Nephron progenitor cell (in vitro differentiated cells): ENCODE measurements around the gene INTS1.

Experiments used
- DNase-seq: peaks from one replicate; pipeline ENCODE4 v3.0.0; 2021
- H3K27ac Mint-ChIP-seq: 2 replicates; pipeline ENCODE4 v1.8.0; 2021; ENCODE audit warnings: mild to moderate bottlenecking, moderate library complexity, mixed read lengths
- H3K27me3 Mint-ChIP-seq: 2 replicates; pipeline ENCODE4 v1.8.0; 2021; ENCODE audit warnings: mild to moderate bottlenecking, low read depth, mixed read lengths; ENCODE audit not compliant: poor library complexity
- H3K36me3 Mint-ChIP-seq: 2 replicates; pipeline ENCODE4 v1.8.0; 2021; ENCODE audit warnings: low read depth, mixed read lengths
- H3K4me1 Mint-ChIP-seq: 2 replicates; pipeline ENCODE4 v1.8.0; 2021; ENCODE audit warnings: mixed read lengths
- H3K4me3 Mint-ChIP-seq: 2 replicates; pipeline ENCODE4 v1.8.0; 2021; ENCODE audit warnings: mild to moderate bottlenecking, moderate library complexity, mixed read lengths
- H3K9me3 Mint-ChIP-seq: 2 replicates; pipeline ENCODE4 v1.8.0; 2021; ENCODE audit warnings: mild to moderate bottlenecking, moderate library complexity, mixed read lengths
- CTCF ChIP-seq: fragments of 200-600 bp; sonication (generic); IDR thresholded peaks from 2 replicates; pipeline ENCODE4 v1.5.0; 2021; ENCODE audit warnings: antibody characterized with exemption

Gene INTS1

GRCh38 chr7:1427064-1427657, 77.0 kb downstream of the INTS1 start:
- TF ChIP-seq CTCF: no peak
- DNase-seq: no peak
- Mint-ChIP-seq H3K27me3 (peaks cover 20% of the 10 kb centered on the region), H3K27ac (no peak overlapping the region), H3K9me3 (no peaks in the 10 kb centered on the region), H3K36me3 (no peaks in the 10 kb centered on the region), H3K4me1 (peaks cover 20% of the 10 kb centered on the region), H3K4me3 (no peak overlapping the region)

GRCh38 chr7:1426474-1426873, 77.7 kb downstream of the INTS1 start:
- no peak overlapping the region for H3K27ac Mint-ChIP-seq
- no peaks in the 10 kb centered on the region for H3K9me3 Mint-ChIP-seq
- DNase-seq: no peak
- H3K36me3 Mint-ChIP-seq: no peaks in the 10 kb centered on the region
- H3K4me1 Mint-ChIP-seq: peaks cover 20% of the 10 kb centered on the region
- peaks cover 18% of the 10 kb centered on the region for H3K27me3 Mint-ChIP-seq
- TF ChIP-seq CTCF: no peak
- H3K4me3 Mint-ChIP-seq: no peak overlapping the region

GRCh38 chr7:1425292-1426136, 78.7 kb downstream of the INTS1 start:
- DNase-seq: no peak
- H3K36me3 Mint-ChIP-seq: no peaks in the 10 kb centered on the region
- no peak for TF ChIP-seq CTCF
- H3K4me3 Mint-ChIP-seq: no peak overlapping the region
- H3K9me3 Mint-ChIP-seq: no peaks in the 10 kb centered on the region
- peaks cover 20% of the 10 kb centered on the region for H3K4me1 Mint-ChIP-seq
- H3K27ac Mint-ChIP-seq: no peak overlapping the region
- H3K27me3 Mint-ChIP-seq: peaks cover 22% of the 10 kb centered on the region

- no peak for TF ChIP-seq CTCF
- peaks cover 20% of the 10 kb centered on the region for H3K4me1 Mint-ChIP-seq
- peaks cover 22% of the 10 kb centered on the region for H3K27me3 Mint-ChIP-seq
- H3K36me3 Mint-ChIP-seq: no peaks in the 10 kb centered on the region
- DNase-seq: no peak
- no peak overlapping the region for H3K27ac Mint-ChIP-seq
- no peaks in the 10 kb centered on the region for H3K9me3 Mint-ChIP-seq
- H3K4me3 Mint-ChIP-seq: no peak overlapping the region
These were observed 80.1 kb downstream of the INTS1 start for GRCh38 chr7:1424041-1424440.

GRCh38 chr7:1423264-1423811, 80.9 kb downstream of the INTS1 start:
- H3K27me3 Mint-ChIP-seq: peaks cover 24% of the 10 kb centered on the region
- peaks cover under 1% of the 10 kb centered on the region for H3K9me3 Mint-ChIP-seq
- peaks cover 16% of the 10 kb centered on the region for H3K4me1 Mint-ChIP-seq
- no peaks in the 10 kb centered on the region for H3K36me3 Mint-ChIP-seq
- DNase-seq: no peak
- no peak for TF ChIP-seq CTCF
- H3K27ac Mint-ChIP-seq: no peak overlapping the region
- no peak overlapping the region for H3K4me3 Mint-ChIP-seq
